Stimulated activated naive CD8-positive, alpha-beta T cell treated with anti-CD3 and anti-CD28 coated beads, Interleukin-15, amount 100 ng/mL, for 72 hours (primary cell): ENCODE measurements around the gene SIPA1L3.
A peak's percentile ranks its signal among the peaks of the same experiment; 100 is the strongest.

Source experiments
- ATAC-seq: fragments of 150-1000 bp; cut with Tn5 transposase; 2 replicates; pipeline ENCODE4 v1.10.0; 2021; ENCODE audit warnings: mild to moderate bottlenecking, moderate library complexity
- DNase-seq, 2 donors: peaks; one replicate each; pipeline ENCODE4 v3.0.0; 2021 to 2022
- H3K27ac Mint-ChIP-seq, 2 donors: one replicate each; pipeline ENCODE4 v1.8.0; 2022; ENCODE audit warnings: mild to moderate bottlenecking in 2 of 2, mixed read lengths in 2 of 2, moderate library complexity in 2 of 2
- H3K27me3 Mint-ChIP-seq: one replicate; pipeline ENCODE4 v1.8.0; 2022; ENCODE audit warnings: mixed read lengths
- H3K4me1 Mint-ChIP-seq: one replicate; pipeline ENCODE4 v1.8.0; 2022; ENCODE audit warnings: mild to moderate bottlenecking, mixed read lengths
- H3K4me3 Mint-ChIP-seq, 2 donors: one replicate each; pipeline ENCODE4 v1.8.0; 2022; ENCODE audit warnings: mild to moderate bottlenecking in 2 of 2, mixed read lengths in 2 of 2, moderate library complexity in 1 of 2
- H3K9me3 Mint-ChIP-seq, 2 donors: one replicate each; pipeline ENCODE4 v1.8.0; 2022; ENCODE audit warnings: mixed read lengths in 2 of 2

The SIPA1L3 gene

GRCh38 chr19:38115271-38115802, 208.3 kb downstream of the SIPA1L3 start:
- Mint-ChIP-seq H3K4me1 (peaks cover 16% of the 10 kb centered on the region), H3K4me3 (no peak overlapping the region), H3K27ac (peak overlapping the region in 1 of 2 donors; percentile 28), H3K27me3 (no peaks in the 10 kb centered on the region), H3K9me3 (peaks cover 0 to 14% of the 10 kb centered on the region in 2 donors)
- ATAC-seq: no peak
- DNase-seq: no peak

- ATAC-seq (no peak), DNase-seq (no peak)
- H3K4me1 Mint-ChIP-seq: peaks cover 16% of the 10 kb centered on the region
- H3K27me3 Mint-ChIP-seq: no peaks in the 10 kb centered on the region
- H3K9me3 Mint-ChIP-seq: peaks cover 8 to 24% of the 10 kb centered on the region in 2 donors
- no peak overlapping the region for H3K4me3 Mint-ChIP-seq
- H3K27ac Mint-ChIP-seq: no peak overlapping the region
Measured at GRCh38 chr19:38118176-38118575, 211.2 kb downstream of the SIPA1L3 start.

GRCh38 chr19:38120471-38121025, 213.5 kb downstream of the SIPA1L3 start:
- no peak for DNase-seq
- peaks cover 3% of the 10 kb centered on the region for H3K4me1 Mint-ChIP-seq
- H3K4me3 Mint-ChIP-seq: no peak overlapping the region
- no peak overlapping the region for H3K27ac Mint-ChIP-seq
- peaks cover 8 to 24% of the 10 kb centered on the region in 2 donors for H3K9me3 Mint-ChIP-seq
- no peak for ATAC-seq
- no peaks in the 10 kb centered on the region for H3K27me3 Mint-ChIP-seq

GRCh38 chr19:38122402-38123093, 215.5 kb downstream of the SIPA1L3 start:
- Mint-ChIP-seq H3K9me3 (peaks cover 8 to 24% of the 10 kb centered on the region in 2 donors), H3K27me3 (no peaks in the 10 kb centered on the region), H3K27ac (no peak overlapping the region), H3K4me1 (no peaks in the 10 kb centered on the region), H3K4me3 (no peak overlapping the region)
- ATAC-seq (no peak), DNase-seq (no peak)

- H3K27me3 Mint-ChIP-seq: no peaks in the 10 kb centered on the region
- H3K4me3 Mint-ChIP-seq: no peak overlapping the region
- DNase-seq: no peak
- H3K9me3 Mint-ChIP-seq: peaks cover 8 to 11% of the 10 kb centered on the region in 2 donors
- ATAC-seq: no peak
- H3K4me1 Mint-ChIP-seq: no peaks in the 10 kb centered on the region
- H3K27ac Mint-ChIP-seq: no peak overlapping the region
Measured at GRCh38 chr19:38125238-38125637, 218.2 kb downstream of the SIPA1L3 start.

- Mint-ChIP-seq H3K27me3 (no peaks in the 10 kb centered on the region), H3K4me1 (no peaks in the 10 kb centered on the region), H3K4me3 (no peak overlapping the region), H3K9me3 (no peaks in the 10 kb centered on the region), H3K27ac (no peak overlapping the region)
- ATAC-seq (no peak), DNase-seq (no peak)
Measured at GRCh38 chr19:38130399-38130798, 223.4 kb downstream of the SIPA1L3 start.

- DNase-seq: no peak
- Mint-ChIP-seq H3K4me3 (no peak overlapping the region), H3K27me3 (no peaks in the 10 kb centered on the region), H3K4me1 (no peaks in the 10 kb centered on the region), H3K27ac (no peak overlapping the region), H3K9me3 (no peaks in the 10 kb centered on the region)
- no peak for ATAC-seq
Measured at GRCh38 chr19:38132781-38133180, 225.8 kb downstream of the SIPA1L3 start.

GRCh38 chr19:38133319-38133718, 226.3 kb downstream of the SIPA1L3 start:
- Mint-ChIP-seq H3K27me3 (no peaks in the 10 kb centered on the region), H3K4me1 (no peaks in the 10 kb centered on the region), H3K9me3 (no peaks in the 10 kb centered on the region), H3K27ac (no peak overlapping the region), H3K4me3 (no peak overlapping the region)
- DNase-seq (no peak), ATAC-seq (no peak)

- H3K27me3 Mint-ChIP-seq: no peaks in the 10 kb centered on the region
- H3K9me3 Mint-ChIP-seq: no peaks in the 10 kb centered on the region
- no peak overlapping the region for H3K27ac Mint-ChIP-seq
- H3K4me3 Mint-ChIP-seq: no peak overlapping the region
- ATAC-seq (no peak), DNase-seq (peak; percentile 15 to 23)
- no peaks in the 10 kb centered on the region for H3K4me1 Mint-ChIP-seq
Measured at GRCh38 chr19:38134540-38135149, 227.6 kb downstream of the SIPA1L3 start.

- ATAC-seq (no peak), DNase-seq (no peak)
- Mint-ChIP-seq H3K27ac (peak overlapping the region in 1 of 2 donors; percentile 36), H3K4me3 (no peak overlapping the region), H3K27me3 (no peaks in the 10 kb centered on the region), H3K9me3 (no peaks in the 10 kb centered on the region), H3K4me1 (no peaks in the 10 kb centered on the region)
Measured at GRCh38 chr19:38135150-38135998, 228.4 kb downstream of the SIPA1L3 start.

- DNase-seq (no peak), ATAC-seq (no peak)
- no peaks in the 10 kb centered on the region for H3K27me3 Mint-ChIP-seq
- peak overlapping the region in 1 of 2 donors; percentile 61 for H3K27ac Mint-ChIP-seq
- H3K4me1 Mint-ChIP-seq: peaks cover 19% of the 10 kb centered on the region
- H3K4me3 Mint-ChIP-seq: no peak overlapping the region
- H3K9me3 Mint-ChIP-seq: no peaks in the 10 kb centered on the region
Measured at GRCh38 chr19:38139122-38139521, 232.1 kb downstream of the SIPA1L3 start.

- no peaks in the 10 kb centered on the region for H3K27me3 Mint-ChIP-seq
- no peak overlapping the region for H3K4me3 Mint-ChIP-seq
- no peaks in the 10 kb centered on the region for H3K9me3 Mint-ChIP-seq
- DNase-seq (no peak), ATAC-seq (no peak)
- no peak overlapping the region for H3K27ac Mint-ChIP-seq
- H3K4me1 Mint-ChIP-seq: peaks cover 26% of the 10 kb centered on the region
Measured at GRCh38 chr19:38141108-38141507, 234.1 kb downstream of the SIPA1L3 start.

GRCh38 chr19:38142176-38143035, 235.4 kb downstream of the SIPA1L3 start:
- Mint-ChIP-seq H3K9me3 (no peaks in the 10 kb centered on the region), H3K27me3 (no peaks in the 10 kb centered on the region), H3K4me1 (peaks cover 26% of the 10 kb centered on the region), H3K4me3 (no peak overlapping the region), H3K27ac (no peak overlapping the region)
- DNase-seq: peak; percentile 30 to 48
- peak; percentile 69 for ATAC-seq

GRCh38 chr19:38143847-38144246, 236.8 kb downstream of the SIPA1L3 start:
- H3K9me3 Mint-ChIP-seq: no peaks in the 10 kb centered on the region
- H3K27ac Mint-ChIP-seq: no peak overlapping the region
- peaks cover 26% of the 10 kb centered on the region for H3K4me1 Mint-ChIP-seq
- H3K27me3 Mint-ChIP-seq: no peaks in the 10 kb centered on the region
- no peak for ATAC-seq
- DNase-seq: no peak
- H3K4me3 Mint-ChIP-seq: no peak overlapping the region

GRCh38 chr19:38144667-38145066, 237.7 kb downstream of the SIPA1L3 start:
- Mint-ChIP-seq H3K4me3 (no peak overlapping the region), H3K27ac (no peak overlapping the region), H3K9me3 (no peaks in the 10 kb centered on the region), H3K4me1 (peaks cover 26% of the 10 kb centered on the region), H3K27me3 (no peaks in the 10 kb centered on the region)
- ATAC-seq (no peak), DNase-seq (no peak)
